Fibroblast of skin of right biceps (primary cell): ENCODE data around the gene SPSB1.

Experiments
- DNase-seq: peaks from one replicate; pipeline ENCODE4 v3.0.0-alpha.2; 2013

The SPSB1 gene

DNA sequence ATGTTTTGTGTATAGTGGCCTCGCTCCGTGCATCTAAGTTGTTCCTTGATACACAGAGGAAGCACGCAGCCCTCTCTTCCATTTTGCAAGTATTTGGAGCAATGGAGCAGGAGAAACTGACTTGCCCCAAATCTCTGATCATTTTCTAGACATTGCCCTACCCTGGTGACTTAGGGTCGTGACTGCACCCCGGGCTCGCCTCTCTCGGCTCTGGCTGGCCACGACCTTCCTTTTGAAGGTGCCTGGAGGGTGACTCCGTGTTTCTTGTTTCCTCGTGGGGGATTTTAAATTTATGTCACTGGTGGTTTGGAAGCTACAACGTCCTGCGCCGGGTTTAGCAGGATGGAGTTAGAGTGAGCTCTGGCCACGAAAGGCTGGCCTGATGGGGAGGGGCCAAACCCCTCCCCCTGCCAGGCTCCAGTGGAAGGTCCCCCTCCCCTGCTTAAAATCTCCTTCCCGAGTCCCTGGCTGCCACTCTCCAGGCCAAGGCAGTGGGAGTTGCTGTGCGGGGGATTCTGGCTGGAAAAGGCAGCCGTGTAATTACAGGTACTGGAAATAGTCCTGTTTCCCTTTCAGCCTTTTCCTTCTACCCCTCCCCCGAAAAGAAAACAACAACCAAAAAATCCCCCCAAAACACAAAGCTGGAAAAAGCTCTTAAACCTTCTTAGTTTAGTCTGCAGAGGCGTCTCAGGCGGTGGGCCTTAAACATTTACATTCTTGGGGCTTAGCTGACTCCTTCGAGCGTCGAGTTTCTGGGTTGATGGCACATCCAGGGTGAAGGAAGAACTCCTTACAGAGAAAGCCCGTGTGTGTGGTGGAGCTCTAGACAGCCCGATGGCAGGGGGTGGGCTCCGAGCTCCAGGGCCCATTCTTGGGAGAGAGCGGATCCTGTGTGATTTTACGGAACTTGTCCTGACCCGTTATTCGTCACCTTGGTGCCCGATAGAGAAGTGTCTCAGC, 28.1 kb downstream of the SPSB1 start:
- peak; percentile 26 for DNase-seq

DNA sequence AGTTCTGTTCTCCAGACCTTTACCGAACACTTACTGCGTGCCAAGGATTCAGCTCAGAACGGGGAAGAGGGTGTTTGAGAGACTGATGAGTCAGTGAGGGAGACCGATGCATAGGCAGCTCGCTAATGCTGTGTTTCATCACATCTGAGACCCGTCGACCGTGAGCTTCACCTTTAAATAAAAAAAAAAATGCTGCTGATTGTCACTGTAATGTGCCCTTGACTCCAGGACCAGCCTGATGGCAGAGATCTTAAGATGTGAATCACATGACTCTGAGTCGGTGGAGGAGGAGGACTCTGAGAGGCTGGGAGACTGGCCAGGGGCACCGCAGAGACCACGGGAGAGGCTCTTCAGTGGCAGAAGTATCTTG, 28.8 kb downstream of the SPSB1 start:
- peak; percentile 71 for DNase-seq

DNA sequence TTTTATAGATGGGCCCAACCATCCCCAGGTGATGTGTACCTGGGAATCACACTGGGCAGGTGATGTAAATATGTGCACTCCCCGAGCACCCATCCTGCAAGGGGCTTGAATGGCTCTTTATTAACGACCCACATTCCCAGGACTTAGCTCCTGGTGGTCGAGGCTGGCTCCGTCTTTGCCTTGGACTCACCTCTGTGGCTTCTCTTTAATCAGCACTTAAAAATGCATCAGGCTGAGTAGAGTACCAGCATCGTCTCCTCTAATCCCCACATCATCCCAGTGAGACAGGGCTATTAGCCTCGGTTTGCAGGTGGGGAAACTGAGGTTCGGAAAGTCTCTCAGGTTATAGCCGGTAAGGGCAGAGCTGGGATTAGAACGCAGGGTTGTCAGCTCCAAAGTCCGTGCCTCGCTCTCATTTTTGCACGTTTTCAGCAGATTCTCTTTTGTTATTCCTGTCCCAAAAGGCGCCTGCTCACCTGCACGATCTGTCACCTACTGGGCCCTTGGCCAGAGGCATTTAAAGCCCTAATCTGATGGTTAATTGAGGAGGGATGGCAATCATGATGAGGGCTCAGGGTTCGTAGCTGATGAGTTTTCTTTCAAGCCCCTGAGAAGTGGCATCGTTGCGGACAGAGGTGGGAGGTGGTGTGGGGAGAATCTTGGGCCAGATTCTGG, 29.4 kb downstream of the SPSB1 start:
- no peak for DNase-seq

DNA sequence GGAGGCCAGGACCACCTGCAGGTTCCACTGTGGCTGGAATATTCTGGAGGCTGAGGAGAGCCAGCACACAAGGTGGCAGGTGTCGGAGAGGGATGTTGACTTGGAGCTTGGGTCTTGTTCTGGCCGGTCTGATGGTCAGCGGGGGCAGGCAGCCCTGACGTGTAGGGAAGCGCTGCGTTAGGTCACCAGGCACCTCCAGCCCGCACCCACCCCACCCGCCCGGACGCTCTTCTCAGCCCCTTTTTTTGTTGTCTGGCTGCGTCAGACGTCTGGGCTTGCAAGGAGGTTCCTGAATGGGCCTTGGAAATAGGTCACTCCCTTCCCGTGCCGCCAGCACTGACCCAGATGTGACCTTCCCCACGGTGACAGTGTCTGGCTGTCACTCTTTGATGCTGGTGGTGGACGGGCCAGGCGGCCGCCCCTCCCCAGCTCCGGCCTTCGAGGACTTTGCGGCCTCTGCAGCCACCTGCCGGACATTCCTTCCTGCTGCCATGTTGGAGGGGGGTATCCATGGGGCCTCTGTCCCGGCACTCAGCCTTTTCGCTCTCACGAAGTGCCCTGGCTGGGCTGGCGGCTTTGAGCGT, 30.1 kb downstream of the SPSB1 start:
- no peak for DNase-seq

DNA sequence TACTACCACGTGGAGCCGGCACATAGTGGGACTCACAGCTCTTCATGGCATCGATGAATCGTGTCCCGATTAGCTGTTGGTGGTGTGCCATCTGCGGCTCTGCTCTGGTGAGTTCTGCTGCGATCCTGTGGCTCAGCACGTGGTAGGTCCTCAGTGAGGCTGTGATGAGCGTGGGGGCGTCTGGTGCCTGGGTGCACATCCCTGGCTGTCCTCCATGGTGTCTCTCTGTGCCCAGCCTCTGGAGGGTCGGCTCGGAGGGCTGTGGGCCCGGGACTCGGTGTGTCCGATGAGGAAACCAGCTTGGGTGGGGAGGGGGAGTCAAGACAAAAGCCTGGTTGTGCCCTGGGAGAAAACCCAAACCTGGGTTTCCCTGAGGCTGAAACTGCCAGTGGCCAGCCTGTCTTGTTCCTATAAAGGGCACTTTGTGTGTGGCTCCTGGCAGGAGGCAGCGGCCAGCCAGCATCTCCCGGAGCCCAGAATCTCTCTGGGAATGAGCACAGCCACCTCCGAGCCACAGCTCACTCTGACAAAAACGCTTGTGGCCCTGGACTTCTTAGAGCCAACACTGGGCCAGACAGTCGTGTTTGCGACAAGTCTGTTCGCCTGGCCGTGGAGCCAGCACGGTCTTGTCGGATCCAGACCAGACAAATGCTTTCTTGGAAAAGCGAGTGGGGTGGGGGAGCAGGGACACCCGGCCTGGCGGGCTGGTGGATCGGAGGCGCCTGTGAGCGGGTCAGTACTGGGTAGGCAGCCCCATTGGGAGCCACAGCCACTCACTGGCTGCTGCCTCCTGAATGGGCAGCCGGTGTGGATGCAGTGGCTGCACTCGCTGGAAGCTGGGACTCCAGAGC, 31.8 kb downstream of the SPSB1 start:
- DNase-seq, result no peak

DNA sequence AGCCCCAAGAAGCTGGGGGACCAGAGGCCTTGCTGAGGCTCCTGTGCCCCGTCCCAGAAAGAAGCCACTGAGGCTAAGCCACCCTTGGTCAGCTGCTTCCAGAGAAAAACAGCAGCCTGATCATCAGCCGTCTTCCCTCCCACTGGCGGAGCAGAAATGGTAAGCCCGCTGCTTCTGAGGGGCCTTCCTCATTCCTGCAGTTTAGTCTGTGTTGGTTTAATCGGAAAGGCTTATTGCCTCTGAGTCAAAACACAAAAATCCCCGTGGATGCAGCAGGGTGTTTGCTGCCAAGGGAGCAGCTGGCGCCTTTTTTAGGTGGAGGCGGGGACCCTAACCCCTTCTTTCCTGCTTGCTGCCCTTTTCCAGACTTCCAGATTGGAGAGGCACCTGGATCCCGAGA, 33.9 kb downstream of the SPSB1 start:
- DNase-seq, result peak; percentile 85

DNA sequence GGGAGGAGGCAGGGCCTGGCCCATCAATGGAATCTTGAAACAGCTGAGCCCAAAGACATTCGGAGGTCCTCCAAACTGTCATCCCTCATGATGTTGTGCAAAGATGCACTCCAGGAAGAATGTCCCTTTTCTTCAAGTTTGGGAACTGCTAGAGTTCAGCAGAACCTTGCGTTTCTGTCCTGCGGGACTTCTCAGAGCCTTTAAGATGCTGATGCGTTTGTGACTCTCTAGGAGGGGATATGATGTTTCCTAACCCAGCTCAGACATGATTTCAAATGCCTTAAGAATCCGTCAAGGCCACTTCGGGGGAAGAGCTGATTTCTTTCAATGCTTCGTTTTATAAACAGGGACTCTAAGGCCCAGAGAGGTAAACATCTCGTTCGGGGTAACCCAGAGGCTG, 35.5 kb downstream of the SPSB1 start:
- DNase-seq, result no peak

DNA sequence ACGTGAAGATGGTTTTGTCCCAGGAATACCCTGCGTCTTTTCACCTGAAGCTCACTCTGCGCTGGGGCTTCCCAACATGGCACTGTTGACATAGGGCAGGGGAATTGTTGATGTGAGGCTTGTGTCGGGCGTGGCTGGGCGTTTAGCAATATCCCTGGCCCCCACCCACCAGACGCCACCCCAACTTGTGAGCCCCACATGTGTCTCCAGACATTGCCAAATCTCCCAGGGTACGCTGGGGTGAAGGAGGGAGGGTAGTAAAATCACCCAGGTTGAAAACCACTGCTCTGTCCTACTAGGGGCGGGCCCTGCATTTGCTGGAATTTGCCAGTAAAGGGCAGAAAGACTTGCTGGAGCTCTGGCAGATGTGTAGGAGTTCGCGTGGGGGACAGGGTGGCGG, 36.0 kb downstream of the SPSB1 start:
- no peak for DNase-seq

DNA sequence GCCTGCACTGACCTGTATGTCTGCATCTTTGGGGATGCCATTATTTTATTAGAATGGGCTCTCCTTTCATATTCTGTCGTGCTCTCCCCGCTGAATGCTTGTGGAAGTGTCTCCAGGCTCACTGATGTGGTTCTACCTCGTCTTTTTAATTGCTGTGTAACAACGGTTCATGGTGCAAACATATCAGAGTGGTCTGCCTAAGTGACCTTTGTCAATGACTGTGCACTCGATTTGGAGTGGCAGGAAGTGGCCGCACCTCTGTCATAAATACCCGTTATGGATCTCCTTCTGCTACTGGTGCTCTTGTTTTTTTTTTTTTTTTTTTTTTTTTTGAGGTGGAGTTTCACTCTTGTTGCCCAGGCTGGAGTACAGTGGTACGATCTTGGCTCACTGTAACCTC, 38.3 kb downstream of the SPSB1 start:
- DNase-seq, result no peak

DNA sequence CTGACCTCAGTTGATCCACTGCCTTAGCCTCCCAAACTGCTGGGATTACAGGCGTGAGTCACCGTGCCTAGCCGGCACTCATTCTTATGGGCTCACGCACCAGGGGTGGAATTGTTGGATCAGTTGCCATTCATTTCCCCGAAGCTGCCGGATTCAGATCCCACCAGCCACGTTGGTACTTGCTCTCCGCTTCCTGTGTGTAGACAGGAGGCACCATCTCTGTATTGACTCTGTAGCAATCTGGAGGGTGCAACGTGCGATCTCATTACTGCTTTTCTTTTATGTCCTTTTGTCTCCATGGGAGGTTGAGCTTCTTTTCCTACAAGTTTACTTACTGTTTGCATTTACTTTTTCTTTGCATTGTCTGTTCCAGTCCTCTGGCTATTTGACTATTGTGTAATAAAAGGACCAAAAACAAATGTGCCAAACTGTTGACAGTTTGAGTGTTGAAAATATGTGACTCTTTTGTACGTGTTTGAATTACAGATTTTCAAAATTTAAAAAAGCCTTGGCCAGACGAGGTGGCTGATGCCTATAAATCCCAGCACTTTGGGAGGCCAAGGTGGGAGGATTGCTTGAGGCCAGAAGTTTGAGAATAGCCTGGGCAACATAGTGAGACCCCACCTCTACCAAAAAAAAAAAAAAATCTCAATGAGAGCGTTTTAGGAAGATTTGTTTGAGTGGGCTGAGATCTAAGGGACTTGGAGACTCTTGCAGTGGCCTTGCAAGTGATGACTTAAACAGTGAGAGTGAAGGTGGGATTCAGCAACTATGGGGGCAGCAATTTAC, 39.1 kb downstream of the SPSB1 start:
- peak; percentile 11 for DNase-seq

DNA sequence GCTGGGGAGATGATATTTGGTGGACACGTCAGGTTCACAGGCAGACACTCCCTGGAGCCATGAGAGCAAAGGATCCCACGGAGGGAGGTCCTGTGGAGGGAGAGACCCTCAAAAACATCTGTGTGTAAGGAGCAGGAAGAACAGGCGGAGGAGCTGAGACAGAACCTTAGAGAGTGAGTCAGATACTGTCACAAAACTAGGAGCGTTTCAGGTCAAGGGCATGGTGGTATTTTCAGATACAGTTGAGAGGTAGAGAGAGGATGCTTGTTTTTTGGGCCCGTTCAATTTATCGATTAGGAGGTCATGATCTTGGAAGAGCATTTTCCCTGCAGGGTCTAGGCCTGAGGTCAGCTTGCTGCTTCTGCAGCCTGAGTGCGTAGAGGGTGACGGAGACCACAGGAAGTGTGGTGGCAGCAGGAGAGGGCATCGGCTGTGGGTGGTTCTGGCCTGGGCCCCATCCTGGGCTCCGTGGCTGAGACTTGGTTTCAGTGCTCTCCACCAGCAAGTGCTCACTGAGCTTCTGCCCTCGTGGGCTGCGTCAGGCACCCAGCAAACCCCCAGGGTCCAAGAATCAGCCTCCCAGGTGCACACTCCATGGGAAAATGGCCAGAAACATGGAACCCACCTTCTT, 39.9 kb downstream of the SPSB1 start:
- DNase-seq, result no peak

DNA sequence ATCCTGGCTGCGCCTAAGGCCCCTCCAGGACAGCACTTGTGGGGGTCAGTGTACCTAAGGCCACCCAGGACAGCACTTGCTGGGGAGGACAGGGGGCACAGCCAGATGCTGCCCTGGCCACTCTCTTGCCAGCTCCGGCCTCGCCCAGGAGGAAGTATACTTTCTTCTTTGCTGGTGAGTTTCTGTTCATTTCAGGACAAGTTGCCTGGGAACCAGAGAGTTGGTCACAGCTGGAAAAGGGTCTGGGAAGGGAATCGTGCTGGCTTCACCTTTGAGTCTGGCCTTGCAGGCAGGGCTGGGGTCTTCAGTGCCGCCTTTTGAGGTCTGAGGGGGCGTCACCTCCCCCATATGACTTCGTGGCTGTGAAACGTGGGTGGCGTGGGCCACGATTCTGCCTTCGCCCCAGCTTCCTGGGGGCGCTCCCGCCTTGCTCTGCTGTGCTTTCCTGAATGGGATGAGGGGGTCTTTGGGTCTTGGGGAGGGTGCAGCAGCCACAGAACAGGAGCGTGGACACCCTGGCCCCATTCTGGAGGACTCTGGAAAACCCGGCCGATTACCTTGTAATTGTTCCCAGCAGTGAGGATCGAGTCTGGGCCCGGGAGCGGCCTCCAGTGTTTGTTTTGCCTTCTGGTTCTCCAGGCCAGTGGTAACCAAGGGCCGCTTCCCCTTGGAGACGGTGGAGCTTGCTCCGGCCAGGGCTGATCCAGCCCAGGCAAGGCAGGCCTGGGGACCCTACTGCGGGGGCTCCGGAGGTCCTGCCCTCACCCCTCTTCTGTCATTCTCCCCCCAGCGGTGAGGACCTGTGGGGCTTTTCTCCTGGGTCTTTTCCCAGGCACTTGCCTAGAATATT, 45.9 kb downstream of the SPSB1 start:
- DNase-seq, result no peak

DNA sequence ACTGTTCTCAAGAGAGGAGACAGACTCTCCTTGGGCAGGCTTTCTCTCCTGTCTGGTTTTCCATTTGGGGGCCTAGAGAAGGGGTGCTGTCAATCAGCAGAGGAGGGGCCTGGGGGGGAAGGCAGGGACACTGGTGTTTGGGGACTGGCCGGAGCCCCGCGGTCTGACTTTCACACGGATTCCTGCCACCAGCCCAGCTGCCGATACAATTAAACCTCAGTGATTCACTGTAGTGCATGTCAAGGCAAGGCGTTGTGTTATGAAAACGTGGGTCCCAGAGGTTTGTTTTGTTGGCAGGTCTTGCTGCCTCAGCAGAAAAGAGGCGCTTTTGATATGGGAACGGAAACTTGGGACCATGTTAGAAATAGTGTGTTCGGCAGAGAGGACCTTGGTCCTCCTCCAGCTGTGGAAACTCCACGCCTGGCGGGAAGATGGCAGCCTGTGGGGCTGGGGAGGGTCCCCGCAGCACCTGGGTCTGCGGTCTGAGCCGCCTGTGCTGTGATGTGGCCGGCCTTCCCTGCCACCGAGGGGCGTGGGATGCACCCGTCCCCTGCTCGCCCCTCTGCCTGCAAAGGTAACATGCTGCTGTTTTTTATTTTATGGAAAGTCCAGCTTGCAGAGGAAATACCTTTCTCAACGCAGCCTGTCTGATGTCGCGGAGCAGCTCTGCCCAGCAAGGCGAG, 47.6 kb downstream of the SPSB1 start:
- DNase-seq, result peak; percentile 19

DNA sequence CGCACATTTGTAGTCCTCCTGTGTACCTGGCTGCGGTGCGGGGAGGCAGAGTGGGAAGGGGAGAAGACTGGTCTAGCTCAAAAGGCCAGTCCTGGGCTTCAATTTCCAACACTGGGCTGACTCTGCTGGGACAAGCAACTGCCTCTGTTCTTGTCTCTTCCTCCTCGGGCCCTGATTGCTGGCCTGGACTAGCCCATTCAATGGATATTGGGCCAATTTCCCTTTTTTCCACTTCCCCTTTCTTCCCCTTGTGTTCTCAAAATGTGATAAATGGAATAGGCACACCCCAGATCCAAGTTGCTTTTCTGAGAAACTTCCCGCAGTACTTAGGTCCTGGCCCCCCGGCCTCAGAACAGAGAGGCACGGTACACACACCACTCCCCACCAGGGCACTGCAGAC, 48.2 kb downstream of the SPSB1 start:
- no peak for DNase-seq

DNA sequence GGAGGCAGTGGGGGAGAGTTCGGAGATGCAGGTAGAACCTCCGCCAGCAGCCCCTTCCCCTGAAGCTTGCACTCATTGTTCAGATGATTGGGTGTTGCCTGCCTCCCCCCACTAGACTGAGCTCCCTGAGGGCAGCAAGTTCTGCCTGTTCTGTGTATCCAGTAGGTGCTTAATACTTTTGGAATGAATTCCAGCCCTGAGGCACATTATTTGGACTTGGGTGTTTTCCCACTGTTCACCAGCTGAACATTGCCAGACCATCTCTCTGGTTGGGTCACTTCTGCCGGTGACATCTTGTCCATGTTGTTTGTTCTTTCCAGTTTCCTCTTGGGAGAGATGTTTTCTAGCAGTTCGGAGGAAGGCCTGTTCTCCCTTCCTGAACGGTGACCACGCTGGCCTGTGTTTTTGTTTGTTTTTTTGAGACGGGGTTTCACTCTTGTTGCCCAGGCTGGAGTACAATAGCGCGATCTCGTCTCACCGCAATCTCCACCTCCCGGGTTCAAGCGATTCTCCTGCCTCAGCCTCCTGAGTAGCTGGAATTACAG, 48.7 kb downstream of the SPSB1 start:
- DNase-seq, result no peak

DNA sequence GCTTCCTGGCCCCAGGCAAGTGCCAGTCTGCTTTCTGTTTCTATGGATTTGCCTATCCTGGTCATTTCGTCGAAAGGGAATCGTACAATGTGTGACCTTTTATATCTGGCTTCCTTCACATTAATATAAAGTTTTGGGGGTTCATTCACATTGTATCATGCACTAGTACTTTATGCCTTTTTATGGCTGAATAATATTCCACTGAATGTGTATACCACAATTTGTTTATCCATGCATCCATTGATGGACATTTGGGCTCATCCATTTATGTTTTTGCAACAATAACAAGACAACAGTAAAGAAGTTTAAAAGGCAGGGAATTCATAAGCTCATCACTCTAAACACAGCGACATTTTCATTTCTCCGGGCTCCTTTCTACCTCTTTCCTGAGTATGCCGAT, 50.6 kb downstream of the SPSB1 start:
- no peak for DNase-seq

DNA sequence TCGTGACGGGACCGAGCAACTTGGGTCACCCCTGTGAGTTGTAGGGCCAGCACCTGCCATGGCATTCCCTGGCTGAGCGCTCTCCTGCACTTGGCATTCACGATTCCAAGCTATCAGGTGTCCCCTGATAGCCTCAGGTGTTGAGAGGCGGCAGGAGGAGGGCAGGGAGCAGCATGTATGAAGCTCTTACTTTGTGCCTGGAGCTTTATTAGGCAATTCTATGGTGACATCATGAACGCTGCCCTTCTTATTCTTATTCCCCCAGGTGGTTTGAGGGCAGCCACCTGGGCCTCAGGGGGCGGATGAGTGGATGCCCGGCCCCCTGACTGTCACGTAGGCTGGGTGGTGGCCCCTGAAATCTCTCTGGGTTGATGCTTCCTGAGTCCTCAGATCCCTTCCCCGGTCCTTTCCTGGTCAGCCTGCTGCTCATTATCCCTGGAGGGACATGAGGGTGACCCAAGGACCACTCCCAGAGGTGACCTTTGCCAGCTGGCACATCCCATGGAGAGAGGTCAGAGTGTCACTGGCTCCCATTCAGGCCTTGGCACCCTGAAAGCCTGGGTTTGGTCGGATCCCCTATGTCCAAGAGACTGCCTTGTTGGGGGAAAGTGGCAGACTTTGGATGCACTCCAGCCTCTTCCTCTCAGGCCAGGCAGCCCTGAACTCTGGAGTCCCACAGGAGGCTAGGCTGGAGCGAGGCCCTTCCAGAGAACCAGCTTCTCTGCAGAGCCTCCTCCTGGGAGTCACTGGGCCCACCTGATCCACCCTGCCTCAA, 51.9 kb downstream of the SPSB1 start:
- DNase-seq, result no peak

DNA sequence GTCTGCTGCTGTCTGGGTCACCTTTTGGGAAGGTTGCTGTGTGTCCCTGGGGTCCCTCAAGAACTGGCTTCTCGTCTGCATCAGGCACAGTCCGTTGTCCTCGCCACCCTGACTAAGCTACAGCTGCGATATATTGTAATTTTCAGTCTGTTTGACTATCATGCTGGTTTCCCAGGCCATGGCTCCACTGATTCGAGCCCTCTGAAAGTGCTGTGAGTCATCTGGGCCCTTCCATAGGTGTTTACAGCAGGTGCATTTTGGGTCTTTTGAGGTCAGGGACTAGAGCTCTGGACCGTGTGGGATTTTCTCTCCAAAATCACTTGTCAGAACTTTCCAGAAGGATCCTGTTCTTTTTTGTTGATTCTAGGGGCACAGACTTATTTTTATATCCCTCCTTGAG, 52.8 kb downstream of the SPSB1 start:
- no peak for DNase-seq

DNA sequence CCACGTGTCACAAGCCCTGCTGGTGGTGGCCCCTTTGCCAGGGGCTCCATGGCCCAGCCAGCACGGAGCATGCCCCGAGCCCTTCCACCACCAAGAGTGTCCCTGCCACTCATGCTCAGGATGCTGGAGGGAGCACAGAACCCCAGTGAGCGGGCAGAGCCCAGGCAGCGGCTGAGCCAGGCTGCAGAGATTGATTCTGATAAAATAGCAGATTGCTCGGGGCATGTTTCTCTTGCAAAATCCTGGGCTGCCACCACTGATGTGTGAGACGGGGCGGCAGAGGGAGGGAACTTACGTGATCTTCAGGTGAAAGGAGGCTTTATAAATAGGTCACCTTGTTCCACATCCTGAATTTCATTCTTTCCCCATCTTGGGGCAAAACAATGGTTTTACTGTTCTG, 53.2 kb downstream of the SPSB1 start:
- DNase-seq, result no peak
